GM18520 (cell line): ENCODE results near the gene ADD2.

Source experiments
- ATAC-seq: cut with Tn5 transposase; IDR thresholded peaks from one replicate; pipeline ENCODE4 v1.9.1; 2021; ENCODE audit not compliant: unreplicated experiment

The ADD2 gene

GRCh38 chr2:70607121-70607561 lies 160.9 kb downstream of the ADD2 start:
- ATAC-seq: no peak
